GM21737 (cell line): ENCODE measurements around the gene TMC5.

Experiments
- ATAC-seq: cut with Tn5 transposase; IDR thresholded peaks from one replicate; pipeline ENCODE4 v1.9.1; 2021; ENCODE audit warnings: mild to moderate bottlenecking, moderate library complexity; ENCODE audit not compliant: unreplicated experiment

TMC5 gene

DNA sequence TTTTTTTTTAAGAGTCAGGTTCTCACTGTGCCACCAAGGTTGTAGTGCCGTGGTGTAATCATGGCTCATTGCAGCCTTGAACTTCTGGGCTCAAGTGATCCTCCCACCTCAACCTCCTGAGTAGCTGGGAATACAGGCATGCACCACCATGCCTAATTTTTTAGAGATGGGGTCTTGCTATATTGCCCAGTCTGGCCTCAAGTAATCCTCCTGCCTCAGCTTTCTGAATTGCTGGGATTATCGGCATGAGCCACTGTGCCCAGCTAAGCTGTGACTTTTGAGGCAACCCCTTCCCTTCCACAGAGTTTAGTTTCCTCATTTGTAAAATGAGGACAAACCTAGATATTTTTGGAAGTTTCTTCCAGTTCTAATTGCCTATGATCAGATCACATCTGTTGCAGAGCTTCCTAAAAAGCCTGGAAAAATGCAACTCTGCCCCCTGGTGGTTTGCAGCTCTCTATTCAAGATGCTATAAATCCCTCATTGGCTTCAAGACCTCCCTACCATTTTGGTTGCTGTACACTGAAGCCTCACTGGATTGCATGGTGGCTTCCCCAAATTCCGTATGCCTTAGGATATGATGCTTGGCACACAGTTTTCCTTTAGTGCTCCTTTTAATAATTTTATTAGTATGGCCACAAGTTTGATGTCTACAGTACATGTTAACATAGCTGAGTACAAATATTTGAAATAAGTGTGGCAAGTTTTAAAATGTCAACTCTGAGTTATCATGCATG lies 84.9 kb downstream of the TMC5 start:
- no peak for ATAC-seq

DNA sequence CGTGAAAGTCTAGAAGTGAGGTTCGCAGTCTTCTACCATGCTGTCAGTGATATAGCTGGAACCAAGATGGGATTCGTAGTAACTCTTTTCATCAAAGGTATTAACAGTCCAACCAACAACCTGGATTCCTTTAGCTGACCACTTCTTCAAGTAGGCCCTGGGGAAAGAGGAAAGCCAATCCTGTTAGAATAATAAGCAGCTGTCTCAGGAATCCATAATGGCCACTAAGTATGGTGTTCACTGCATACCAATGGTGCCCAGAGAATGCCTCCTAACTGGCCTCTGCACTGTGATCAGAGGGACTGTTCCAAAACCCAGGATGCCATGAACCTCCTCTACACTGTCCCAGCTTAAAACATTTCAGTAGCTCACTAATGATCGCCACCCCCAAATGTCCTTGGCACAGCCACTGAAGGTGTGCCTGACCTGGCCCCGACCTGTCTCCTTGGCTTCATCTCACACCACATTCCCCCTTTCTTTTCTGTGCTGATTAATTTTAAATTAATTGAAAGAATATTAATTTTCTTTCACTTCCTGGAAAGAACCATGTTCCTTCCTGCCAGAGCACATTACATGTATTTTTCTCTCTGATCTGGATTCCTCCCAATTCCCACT lies 85.9 kb downstream of the TMC5 start:
- ATAC-seq: no peak

DNA sequence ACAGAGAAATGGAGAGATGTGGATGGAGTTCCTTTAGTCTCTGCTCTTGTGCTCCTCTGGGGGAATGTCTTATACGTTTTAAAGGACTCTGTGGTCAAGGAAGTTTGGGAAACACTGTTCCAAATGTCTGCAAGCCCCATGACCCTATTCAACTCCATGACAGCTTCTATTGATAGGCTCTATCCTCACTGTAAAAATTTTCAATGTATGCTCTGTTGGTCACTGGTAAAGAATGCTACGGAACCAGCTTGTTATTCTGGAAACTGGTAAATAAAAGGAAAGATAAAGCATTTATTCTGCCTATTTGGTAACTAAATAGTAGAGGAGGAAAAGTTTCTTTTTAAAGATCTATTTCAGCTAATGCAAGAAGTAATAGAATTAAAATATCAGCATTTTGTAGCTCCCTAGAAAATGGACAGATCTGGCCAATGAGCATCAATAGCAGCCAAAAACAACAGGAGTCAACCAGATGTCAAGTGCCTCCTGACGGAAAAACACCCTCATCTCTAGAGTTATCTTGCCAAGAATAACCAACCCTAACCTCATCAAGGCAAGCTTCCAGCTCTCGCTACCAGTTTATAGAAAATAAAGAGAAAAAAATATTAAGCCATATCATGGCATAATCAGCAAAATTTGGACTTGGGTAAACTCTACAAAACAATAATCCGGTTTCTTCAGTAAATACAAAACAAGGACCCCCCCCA lies 88.1 kb downstream of the TMC5 start:
- no peak for ATAC-seq

DNA sequence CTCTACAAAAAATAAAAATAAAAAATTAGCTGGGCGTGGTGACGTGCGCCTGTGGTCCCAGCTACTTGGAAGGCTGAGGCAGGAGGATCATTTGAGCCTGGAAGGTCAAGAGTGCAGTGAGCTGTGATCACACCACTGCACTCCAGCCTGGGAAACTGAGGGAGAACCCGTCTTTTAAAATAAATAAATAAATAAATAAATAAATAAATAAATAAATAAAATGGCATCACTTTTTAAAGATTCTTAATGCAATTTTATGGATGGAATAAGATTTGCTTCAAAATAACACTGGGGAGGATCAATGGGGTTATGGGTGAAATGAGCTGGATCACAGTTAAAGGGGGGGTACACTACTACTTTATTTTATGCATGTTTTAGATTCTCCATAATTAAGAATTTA lies 89.3 kb downstream of the TMC5 start:
- ATAC-seq: no peak

DNA sequence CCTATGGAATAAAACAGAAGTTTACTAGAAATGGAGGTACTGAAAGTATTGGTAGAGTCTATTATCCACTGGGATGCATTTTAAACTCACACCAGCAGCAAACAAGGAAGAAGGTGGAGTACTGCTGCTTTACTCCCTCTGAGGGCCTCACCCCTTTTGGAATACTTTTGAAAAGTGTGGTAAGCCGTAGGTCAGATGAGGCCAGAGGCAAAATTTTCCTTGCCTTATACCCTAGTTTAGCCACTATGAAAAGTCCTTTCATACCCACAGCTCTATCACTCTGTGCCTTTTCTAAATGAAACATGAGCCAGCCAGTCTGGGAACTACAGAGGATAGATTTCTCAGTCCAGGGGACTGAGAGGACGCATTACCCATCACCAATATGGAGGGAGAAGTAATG lies 90.2 kb downstream of the TMC5 start:
- no peak for ATAC-seq

DNA sequence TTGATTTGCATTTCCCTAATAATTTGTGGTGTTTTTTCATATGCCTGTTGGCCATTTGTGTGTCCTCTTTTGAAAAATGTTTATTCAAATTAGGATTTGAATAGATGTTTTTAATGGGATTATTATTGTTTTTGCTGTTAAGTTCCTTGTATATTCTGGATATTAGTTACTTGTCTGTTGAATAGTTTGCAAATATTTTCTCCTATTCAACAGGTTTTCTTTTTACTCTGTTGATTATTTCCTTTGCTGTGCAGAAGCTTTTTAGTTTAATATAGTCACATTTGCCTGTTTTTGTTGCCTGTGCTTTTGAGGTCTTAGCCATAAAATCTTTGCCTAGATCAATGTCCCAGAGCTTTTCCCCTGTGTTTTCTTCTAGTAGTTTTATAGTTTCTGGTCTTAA lies 94.6 kb downstream of the TMC5 start:
- ATAC-seq: no peak

DNA sequence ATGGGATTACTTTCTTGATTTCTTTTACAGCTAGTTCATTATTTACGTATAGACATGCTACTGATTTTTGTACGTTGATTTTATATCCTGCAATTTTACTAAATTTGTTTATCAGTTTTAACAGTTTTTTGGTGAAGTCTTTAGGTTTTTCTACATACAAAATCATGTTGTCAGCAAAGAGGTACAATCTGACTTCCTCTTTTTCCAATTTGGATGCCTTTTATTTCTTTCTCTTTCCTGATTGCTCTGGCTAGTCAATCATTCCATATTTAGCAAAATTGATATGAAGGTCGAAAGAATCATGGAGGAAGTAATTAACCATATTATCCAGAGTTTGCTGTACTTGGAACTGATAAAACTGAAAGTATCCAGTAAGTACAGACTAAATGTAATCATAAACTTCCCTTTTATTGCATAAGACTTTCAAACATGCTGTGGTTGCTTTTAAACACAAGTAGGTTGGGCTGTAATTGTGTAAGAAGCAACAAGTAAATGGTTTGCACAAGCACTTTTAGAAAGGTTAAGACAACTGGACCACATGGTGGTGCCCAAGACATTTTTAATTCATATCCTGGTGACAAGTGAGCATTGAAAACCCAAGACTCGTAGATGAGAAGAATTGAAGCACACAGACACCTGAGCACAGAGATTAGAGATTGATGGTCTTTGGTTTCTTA lies 95.8 kb downstream of the TMC5 start:
- no peak for ATAC-seq

DNA sequence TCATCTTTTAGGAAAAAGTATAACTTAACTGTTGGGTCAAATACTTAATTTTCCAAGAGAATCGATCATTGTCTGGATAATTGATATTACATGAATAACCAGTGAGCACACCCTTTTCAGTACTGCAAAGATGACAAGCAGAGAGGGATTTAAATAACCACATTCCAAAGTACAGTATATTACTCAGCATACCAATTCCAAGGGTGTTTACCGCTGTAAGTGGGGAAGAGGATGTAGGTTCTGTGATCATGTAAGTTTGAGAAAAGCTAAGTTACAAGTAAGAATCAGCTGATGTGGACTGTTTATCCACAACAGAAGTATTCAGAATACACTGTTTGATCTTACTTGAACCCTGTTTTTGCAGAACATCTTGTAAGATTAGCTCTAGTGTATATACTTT lies 98.1 kb downstream of the TMC5 start:
- no peak for ATAC-seq

DNA sequence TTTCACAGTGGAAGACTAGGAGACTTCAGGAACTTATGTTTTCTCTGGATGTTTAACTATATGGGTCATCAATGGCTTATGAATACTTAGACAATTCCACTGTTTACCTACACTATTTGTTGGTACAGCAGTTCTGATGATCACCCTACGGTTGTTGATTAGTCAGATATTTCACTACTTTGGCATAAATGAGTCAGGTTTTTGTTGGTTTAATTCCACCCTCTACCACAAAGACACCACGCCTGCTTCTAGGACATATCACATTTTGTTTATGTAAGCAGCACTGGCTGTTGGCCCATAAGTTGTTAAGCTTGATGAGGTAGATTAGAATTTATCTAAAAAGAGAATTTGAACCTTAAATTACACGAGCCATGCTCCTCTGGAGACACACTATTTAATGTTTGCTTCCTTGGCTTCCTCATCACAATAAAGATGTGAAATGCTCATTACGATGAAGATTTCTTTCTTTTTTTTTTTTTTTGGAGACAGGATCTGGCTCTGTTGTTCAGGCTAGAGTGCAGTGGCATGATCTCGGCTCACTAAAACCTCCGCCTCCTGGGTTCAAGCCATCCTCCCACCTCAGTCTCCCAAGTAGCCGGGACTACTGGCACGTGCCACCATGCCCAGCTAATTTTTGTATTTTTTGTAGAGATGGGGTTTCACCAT lies 99.9 kb downstream of the TMC5 start:
- ATAC-seq: no peak

DNA sequence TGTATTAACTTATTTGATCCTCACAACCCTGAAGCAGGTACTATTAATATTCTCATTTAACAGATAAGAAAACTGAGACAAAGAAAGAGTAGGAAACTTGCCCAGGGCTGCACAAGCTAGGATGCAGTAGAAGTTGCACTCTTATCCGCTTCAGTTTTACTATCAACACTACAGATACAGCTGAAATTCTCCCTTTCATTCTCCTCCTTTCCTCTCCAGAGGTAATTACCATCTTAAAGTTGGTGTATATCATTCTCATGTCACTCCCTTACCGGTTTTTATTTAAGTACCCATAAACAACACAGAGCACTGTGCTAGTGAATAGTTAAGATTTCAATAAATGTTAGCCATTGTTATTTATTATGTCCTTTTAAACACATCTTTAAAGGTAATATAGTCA lies 100.7 kb downstream of the TMC5 start:
- ATAC-seq: no peak

DNA sequence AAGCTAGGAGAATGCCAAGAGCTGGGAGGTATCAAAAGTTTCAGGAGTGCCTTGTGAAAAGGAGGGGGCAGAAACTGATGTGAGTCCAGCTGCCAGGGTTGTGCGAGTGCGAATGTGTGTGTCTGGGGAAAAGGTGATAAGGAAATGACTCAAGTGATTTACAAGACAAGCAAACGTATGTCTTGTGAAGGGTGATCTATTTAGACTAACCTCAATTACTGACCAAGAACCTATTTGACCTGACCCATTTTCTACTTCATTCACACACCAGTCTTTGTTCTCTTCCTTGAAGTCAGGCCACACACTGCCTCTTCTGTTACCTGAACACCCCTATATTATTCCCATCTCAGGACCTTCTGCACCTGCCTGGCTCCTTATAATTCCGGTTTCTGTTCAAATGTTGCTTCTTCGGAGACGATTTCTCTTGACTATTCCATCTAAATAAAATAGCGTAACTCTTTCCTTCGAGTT lies 103.2 kb downstream of the TMC5 start:
- ATAC-seq: no peak

DNA sequence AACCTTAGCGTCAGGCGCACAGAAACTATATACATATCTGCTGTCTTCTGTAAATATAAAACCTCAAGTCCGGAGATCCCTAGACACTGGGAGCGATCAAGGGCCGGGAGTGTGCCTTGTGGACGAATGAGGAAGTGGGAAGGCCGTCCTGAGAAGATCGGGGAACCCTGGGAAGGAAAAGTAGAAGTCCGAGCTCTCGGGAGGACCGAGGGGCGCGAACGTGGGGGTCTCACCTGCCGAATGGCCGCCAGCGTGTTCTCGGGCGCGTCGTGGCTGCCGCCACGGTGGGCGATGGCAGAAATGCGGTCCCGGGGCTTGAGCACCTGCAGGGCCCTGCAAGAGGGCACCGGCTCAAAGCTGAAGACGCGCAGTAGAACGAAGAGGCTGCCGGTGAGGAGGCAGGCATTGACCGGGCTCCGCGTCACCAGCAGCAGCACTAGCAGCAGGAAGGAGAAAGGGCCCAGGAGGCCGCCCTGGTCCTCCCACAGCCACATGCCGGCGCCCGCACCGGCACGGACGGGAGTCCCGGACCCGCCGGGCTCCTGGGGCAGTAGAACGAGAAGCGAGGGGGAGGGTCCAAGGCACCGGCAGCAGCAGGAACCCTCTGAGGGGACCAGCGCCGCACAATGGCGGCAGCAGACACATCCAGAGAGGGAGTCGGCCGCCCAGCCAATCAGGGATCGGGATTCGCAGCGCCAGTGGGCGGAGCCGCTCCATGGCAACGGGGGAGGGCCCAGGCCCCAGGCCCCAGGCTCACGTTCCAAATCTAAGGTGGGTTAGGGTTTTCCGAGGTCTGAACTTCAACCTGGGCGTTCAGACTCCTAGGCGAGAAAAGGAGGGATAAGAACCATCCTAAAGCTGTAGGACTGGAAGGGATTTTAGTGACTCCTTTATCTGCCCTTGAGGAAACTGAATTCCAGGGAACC lies 104.1 kb downstream of the TMC5 start, which contains the start of gene GDE1:
TSS of gene GDE1 (minus strand) at position 628 of the 926 bp plus-strand sequence. CDS start at position 494, 134 bp downstream.
- ATAC-seq: peak; percentile 75

DNA sequence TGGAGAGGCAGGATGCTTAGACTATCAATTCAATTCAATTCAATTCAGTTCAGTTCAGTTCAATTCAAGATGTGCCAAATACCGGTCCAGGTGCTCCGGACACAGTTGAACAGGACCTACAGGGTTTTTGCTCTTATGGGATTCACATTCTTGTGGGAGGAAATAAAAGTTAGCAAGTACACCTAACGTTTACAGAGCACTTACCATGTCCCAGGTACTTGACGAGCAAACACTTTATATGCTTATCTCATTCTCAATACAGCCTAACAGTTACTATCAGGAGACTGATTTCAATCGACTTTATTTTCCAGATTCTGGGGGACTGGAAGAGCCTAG lies 104.7 kb downstream of the TMC5 start:
- ATAC-seq: no peak

DNA sequence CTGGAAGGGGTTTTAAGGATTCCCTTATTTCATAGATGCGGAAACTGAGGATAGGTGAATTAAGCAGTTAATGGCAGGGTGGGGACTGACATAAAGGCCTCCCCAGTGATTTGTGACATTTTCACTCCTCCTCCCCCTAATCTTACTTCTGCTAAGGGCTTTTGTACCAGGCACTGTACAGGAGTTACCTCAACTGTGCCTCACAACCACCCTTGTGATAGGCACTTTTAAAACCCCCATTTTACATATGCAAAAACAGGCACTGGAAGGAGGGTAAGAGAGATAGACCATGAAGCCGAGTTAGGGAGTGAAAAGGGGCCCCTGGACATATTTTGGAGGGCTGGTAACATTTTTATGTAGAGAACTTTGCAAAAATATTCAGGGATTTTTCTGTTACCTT lies 105.1 kb downstream of the TMC5 start:
- no peak for ATAC-seq

DNA sequence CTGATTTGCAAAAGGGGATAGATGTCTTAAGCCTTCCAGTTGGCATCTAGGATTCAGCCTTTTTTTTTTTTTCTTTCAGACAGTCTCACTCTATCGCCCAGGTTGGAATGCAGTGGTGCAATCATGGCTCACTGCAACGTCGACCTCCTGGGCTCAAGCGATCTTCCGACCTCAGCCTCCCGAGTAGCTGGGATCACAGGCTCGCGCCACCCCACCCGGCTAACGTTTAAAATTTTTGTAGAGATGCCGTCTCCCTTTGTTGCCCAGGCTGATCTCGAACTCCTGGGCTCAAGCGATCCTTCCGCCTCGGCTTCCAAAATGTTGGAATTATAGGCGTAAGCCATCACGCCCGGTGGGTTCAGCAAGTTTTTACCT lies 105.5 kb downstream of the TMC5 start:
- no peak for ATAC-seq

DNA sequence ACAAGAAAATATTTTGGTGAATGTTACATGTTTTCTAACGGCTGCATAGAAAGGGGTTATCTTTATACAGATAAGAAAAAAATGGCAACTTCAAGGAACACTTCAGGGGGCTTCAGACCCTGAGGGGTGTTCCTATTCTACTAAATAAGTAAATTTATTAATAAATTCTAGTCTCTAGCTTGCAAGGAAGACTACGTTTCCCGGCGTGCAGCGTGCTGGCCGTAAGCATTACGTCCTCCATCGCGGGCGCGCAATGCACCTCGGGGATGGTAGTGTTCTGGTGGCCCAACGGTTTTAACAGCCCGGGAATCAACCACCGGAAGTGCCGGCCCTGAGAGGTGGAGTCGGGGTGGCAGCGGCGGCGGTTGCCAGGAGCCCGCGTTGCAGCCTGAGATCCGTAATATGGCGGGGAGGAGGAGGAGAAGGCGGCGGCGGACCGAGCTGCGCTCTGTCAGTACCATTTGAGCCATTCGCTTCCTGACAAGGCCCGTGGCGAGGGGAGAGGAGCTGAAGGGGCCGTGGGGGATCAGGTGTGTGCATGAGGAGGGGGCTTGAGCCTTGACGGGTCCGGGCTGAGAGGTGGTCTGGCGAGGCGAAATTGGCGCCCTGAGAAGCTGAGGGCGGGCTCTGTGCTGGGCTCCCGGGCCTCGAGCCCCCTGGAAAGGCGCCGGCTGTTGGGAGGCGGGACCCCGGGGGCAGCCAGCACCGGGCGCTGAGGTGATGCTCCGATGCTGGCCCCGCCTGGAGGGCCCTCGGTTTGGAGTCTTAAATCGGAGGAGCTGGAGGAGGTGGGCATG lies 106.1 kb downstream of the TMC5 start, which contains the start of gene CCP110:
TSS of gene CCP110 (plus strand) at position 384 of the 797 bp plus-strand sequence. CDS start 3,940 bp downstream, outside the sequence.
- peak; percentile 58 for ATAC-seq

DNA sequence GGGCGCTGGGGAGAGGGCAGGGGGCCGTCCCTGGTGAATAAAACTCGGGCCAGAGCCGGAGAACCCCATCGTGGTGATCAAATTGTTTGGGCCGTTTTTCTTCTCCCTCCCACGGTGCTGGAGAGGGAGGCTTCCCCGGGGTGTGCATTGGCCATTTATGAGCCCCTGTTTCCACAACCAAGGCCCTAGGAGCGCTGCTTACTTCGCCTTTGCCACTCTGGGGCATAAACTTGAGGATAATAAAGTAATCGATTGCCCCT lies 106.6 kb downstream of the TMC5 start:
- ATAC-seq: no peak

DNA sequence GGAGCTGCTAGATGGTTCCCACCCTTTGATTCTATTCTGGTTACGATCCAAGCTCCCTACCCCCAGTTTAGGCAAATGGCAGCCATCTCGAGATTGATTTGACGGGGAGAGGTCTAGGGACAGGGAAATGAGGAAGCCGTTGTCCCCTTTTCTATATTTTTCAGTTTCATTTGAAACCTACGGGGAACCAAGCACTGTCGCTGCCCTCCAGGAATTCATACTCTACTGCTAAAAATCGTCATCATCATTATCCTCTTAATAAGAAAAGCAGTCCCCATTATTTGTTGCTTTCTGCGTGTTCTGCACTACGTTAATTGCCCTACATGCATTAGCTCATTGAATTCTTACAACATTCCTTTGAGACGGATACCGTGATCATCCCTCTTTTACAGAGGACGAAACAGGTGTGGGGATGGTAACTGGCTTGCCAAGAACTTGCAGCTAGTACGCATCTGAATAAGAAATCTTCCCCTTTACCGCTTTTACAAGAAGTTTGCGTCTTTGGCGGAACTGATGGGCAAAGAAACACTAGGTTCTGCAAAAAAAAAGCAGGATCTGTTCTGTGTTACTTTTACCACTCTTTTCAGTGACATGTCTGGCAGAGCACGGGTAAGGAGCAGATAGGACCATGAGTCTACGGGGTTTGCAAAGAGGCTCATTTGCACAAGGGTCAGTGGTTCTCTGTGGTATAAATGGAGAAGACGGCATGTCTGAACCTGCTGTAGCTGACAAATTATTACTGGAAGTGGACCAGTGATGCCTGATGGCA lies 107.1 kb downstream of the TMC5 start:
- no peak for ATAC-seq

DNA sequence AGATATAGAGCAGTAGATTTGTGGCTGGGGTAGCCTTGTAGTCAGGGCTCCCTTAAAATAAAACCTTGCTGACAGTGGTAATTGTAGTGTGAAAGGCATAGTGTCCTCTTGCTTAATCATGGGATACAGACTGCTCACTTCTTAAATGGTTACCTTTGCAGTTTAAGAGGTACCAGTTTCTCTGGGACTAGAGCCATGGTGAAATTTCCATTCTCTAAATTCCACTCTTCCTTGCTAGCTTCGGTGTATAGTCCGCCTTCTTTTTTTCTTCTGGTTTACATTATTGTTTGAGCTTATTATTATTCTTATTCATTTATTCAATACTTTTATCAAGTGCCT lies 107.7 kb downstream of the TMC5 start:
- no peak for ATAC-seq
